Activated T-helper 1 cell treated with anti-CD3 and anti-CD28 coated beads, Interleukin-2, amount 50 U/mL, for 16 hours (primary cell): ENCODE data around the gene LIMS2.

Experiments
- DNase-seq, 2 donors: peaks; one replicate each; pipeline ENCODE4 v3.0.0-alpha.2; 2020; ENCODE audit warnings: low read depth in 1 of 2, low spot score in 1 of 2

LIMS2 gene

DNA sequence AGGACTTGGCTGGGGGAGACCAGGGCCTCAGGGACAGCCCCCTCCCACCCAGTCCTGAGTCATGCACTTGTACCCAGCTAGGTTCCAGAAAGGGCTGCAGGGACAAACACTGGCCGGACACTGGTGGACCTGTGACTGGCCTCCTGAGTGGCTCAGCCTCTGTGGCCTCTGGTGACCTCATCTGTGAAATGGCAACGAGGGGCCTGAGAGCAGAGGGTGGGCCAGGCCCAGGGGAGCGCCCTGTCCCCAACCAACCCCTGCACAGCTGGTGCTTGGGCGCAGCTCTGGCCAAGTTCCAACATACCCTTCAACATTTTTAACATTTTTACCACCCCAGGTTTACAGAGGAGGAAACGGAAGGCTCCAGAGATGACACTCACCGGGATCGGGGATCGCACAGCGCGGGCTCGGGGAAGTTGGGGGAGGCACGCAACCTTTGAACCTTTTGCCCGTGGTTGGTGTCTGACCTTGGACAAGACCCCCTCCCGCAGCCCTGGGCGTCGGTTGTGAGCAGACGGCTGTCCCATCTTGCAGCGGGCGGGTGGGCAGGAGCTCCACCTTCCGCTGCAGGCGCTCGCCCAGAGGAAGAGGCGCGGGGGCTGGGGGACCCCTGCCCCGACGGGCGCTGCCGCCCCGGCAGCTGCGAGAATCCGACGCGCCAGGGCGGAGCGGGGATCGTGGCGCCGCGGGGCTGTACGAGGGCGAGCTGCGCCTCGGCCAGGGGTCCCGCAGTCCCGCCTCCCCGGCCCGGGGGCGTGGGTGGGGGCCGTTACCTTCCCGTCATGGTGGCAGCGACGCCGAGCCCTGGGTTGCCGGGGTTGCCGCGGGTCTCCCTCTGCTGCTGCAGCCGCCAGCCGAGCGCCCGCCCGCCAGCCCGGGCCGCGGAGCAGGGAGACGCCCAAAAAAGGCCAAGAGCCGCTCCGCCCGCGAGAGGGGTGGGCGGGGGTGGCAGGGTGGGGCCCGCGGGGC is 805 bp downstream of the LIMS2 start:
- DNase-seq: no peak

DNA sequence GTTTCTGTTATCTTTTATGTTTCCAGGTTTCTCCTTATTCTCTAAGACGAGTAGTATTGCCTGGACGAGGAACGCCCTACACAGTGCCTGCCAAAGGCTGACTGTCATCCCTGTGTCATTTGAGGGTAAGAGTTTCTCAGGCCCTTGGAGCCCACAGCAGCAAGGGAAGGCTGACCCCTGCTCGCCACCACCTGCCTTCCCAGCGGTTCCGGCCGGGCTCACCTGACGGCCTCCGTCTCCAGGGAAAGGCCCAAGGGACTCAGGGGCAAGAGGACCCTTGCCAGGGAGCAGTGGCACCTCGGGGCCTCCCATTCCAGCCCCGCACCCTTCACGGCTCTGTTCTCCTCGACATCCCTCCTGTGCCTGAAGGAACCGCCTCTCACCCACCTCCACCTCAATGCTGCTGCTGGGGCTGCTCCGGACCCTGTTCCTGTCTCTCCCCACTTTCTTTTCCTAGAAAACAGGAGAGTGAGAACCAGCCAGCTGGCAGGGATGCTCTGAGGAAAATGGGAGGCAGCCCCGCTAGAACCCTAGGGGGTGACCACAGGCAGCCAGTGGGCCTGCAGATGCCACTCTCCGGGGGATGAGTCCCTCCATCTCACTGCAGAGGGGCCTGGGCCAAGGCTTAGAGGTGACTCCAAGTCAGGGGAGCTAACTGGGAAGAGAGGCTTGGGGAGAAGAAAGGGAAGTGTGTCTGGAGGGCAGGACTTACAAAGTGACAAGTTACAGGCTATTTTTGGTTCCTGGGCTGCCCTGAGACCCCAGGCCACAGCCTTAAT is 1.9 kb downstream of the LIMS2 start:
- DNase-seq: no peak

DNA sequence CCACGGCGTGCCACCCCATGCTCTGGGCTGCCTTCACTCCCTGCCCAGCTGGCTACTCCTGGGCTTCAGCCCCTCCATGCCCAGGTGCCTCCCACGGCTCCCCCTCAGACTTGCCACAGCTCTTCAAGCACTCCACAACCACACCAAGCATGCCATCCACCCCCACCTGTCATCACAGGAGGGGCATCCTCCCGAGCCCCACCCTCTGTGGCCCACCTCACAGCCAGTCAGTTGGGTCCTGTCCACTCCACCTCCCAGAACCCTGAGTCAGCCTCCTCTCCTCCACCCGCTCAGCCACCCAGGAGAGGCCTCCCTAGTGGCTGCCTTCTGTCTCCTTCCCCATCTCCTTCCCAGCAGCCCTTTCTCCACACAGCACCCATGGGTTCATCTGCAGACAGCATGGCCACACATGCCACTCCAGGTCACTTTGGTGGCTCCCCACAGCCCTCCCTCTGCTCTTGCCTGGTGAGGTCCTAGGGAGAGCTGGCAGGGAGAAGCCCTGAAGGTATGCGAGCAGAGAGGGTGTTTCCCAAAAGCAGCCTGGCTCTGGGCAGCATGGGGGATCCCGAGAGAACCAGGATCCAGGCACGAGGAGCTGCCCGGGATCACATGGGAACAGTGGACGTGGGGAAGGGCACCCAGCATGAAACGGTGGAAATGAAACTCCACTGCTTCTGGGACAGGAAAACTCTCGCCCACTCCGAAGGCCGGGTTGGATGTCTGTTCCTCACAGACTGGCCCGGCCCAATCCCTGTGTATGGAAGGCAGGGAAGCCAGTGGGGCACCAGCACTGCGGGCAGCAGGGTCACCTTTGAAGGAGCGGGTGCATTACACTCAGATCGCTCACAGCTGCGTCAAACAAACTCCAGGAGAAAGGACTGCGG is 2.7 kb downstream of the LIMS2 start:
- no peak for DNase-seq

- no peak for DNase-seq
Observed at GRCh38 chr2:127671557-127672302, 3.6 kb downstream of the LIMS2 start.

- no peak for DNase-seq
Observed at GRCh38 chr2:127670957-127671290, 4.4 kb downstream of the LIMS2 start.

GRCh38 chr2:127670055-127670956 is 5.0 kb downstream of the LIMS2 start:
- no peak for DNase-seq

- no peak for DNase-seq
Observed at GRCh38 chr2:127669056-127669455, 6.3 kb downstream of the LIMS2 start.

DNA sequence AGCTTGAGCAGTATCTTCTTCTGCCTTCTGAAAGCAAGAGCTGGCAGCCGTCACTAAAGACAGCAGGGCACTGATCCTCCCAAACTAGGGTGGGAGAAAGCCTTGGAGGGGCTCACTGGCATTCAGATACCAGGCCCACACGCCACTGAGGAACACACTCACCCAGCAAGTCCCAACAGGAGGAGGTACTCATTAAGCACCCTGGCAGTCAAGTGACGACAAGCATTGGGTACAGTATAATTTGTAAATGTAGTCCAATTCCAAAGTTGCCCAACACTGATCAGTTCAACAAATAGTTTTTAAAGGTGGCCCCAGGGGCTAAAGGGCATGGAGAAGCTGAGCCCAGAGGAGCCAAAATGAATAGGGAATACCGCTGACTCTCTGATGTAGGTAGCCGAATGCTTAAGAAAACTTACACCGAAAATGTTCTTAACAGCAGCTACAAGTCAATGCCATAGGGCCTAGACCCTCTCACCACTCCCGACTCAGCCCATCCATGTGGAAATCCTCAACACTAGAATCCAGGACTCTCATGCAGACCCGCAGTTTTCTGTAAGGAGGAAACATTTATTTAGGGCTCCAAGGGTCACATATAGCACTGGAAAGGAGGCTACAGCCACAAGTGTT is 9.9 kb downstream of the LIMS2 start:
- DNase-seq: no peak

GRCh38 chr2:127664895-127665225 is 10.5 kb downstream of the LIMS2 start:
- DNase-seq: no peak

DNA sequence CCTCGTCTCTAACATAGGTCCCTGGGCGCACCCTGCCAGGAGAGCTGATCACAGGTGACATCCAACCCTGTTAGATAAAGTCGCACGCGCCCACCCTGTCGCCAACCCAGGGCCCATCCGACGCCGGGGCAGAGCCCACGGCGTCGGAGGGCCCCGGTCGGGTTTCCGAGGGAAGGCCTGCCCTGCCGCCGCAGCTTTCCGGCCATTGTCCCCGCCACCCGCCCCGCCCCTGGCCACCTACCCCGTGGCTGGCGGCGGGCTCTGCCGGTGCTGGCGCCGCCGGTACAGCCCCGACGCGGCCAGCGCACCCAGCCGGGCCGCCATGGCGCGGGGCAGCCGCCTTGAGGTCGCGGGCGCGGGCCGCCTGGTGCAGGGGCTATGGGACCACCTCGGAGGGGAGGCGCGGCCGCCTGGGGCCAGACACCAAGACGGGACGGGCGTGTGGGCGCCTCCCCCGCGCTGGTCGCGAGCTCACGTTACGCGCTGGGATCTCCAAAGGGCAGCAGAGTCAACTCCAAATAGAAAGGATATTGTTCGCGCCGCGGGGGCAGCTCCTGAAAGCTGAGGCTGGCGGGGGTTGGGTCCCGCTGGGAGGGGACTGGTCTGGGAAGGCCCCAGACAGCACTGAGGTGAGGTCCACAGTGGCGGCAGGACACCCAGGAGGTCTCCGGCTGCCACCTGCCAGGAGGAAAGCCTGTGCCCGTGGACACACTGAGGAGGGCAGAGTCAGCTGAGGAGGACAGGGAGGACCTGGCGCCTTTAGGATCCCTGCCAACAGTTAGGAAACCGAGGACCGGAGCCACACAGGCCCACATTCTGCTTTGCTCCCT is 11.1 kb downstream of the LIMS2 start:
- no peak for DNase-seq

GRCh38 chr2:127663566-127664064 is 11.7 kb downstream of the LIMS2 start:
- no peak for DNase-seq

DNA sequence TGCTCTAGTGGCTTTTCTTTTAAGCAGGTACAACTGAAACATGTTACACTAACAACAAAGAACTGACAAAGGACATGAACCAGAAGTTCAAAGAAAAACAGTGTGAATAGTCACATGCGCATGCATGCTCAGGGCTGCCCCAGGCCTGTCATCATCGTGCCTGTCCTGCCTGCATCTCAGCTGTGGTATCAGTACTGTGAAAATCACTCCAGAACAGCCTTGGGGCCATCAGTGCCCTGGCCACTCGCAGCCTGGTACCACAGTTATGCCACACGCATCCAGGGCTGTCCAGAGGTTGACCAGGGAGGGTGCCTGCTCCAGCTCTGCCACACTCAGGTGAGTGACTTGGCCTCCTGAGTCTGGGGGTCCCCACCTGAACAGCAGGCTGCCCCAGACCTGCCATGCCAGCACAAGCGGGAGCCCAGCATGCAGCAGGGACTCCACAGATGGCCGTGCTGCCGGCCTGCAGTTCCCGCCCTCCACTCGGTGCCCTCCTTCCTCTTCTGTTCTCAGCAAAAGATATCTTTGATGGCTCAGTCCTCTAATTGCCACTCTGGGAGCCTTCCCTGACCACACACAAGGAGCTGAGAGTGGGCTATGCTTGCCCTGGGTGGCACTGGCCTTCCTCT is 12.3 kb downstream of the LIMS2 start:
- no peak for DNase-seq

- no peak for DNase-seq
Observed at GRCh38 chr2:127661949-127662510, 13.3 kb downstream of the LIMS2 start.

- DNase-seq: no peak
Observed at GRCh38 chr2:127661072-127661649, 14.2 kb downstream of the LIMS2 start.

GRCh38 chr2:127660291-127660578 is 15.1 kb downstream of the LIMS2 start:
- no peak for DNase-seq

- DNase-seq: no peak
Observed at GRCh38 chr2:127659408-127660290, 15.7 kb downstream of the LIMS2 start.
